Neuronal stem cell (in vitro differentiated cells): ENCODE results near the gene RAP1GAP2.
"Not testable (repeated sequence)": the region's sequence is repeated elsewhere in the genome, so short reads cannot be mapped to it uniquely, and the experiment has no call there.

Experiments
- DNase-seq: peaks from one replicate; pipeline ENCODE4 v3.0.0-alpha.2; 2013; ENCODE audit warnings: low spot score
- H2AFZ ChIP-seq: one replicate; pipeline ENCODE4 v1.6.1; 2013; ENCODE audit warnings: mild to moderate bottlenecking, low read length, inconsistent platforms
- H2AK5ac ChIP-seq: 2 replicates; pipeline ENCODE4 v1.6.1; 2013; ENCODE audit warnings: low read depth, mild to moderate bottlenecking, inconsistent platforms, low read length, moderate library complexity, mixed read lengths
- H2BK120ac ChIP-seq: 2 replicates; pipeline ENCODE4 v1.6.1; 2013; ENCODE audit warnings: low read depth, mild to moderate bottlenecking, inconsistent platforms, low read length, moderate library complexity, mixed read lengths
- H2BK12ac ChIP-seq: one replicate; pipeline ENCODE4 v1.6.1; 2013; ENCODE audit warnings: low read length, inconsistent platforms
- H2BK15ac ChIP-seq: 2 replicates; pipeline ENCODE4 v1.6.1; 2013; ENCODE audit warnings: mild to moderate bottlenecking, low read length, inconsistent platforms, mixed read lengths
- H2BK5ac ChIP-seq: one replicate; pipeline ENCODE4 v1.6.1; 2013; ENCODE audit warnings: inconsistent platforms, mild to moderate bottlenecking, low read length, moderate library complexity
- H3K14ac ChIP-seq: one replicate; pipeline ENCODE4 v1.6.1; 2013; ENCODE audit warnings: low read length, inconsistent platforms
- H3K18ac ChIP-seq: 2 replicates; pipeline ENCODE4 v1.6.1; 2013; ENCODE audit warnings: low read length, inconsistent platforms
- H3K23ac ChIP-seq: 2 replicates; pipeline ENCODE4 v1.6.1; 2013; ENCODE audit warnings: low read depth, mild to moderate bottlenecking, mixed read lengths, low read length, inconsistent platforms; ENCODE audit not compliant: poor library complexity
- H3K27ac ChIP-seq: replicated peaks from 3 replicates; pipeline ENCODE4 v1.5.1; 2013; ENCODE audit warnings: low read length, inconsistent platforms
- H3K27me3 ChIP-seq, 3 experiments: 2 replicates each; pipeline ENCODE4 v1.6.1; 2013; ENCODE audit warnings: low read length in 3 of 3, mild to moderate bottlenecking in 2 of 3, inconsistent platforms in 1 of 3, low read depth in 1 of 3, mixed read lengths in 1 of 3, moderate library complexity in 1 of 3; ENCODE audit not compliant: control insufficient read depth in 3 of 3, insufficient read depth in 3 of 3
- H3K36me3 ChIP-seq, 2 donors: replicated peaks in 1 of 2; 2 replicates each; pipeline ENCODE4 v1.6.1; 2013; ENCODE audit warnings: low read length in 2 of 2; ENCODE audit not compliant: control insufficient read depth in 2 of 2, insufficient read depth in 2 of 2
- H3K4ac ChIP-seq: 2 replicates; pipeline ENCODE4 v1.6.1; 2013; ENCODE audit warnings: inconsistent platforms, mild to moderate bottlenecking, low read length, moderate library complexity
- H3K4me1 ChIP-seq, 2 donors: 1 replicate in 1 of 2; 2 replicates in 1 of 2; pipeline ENCODE4 v1.6.1; 2013; ENCODE audit warnings: low read length in 2 of 2, low read depth in 1 of 2; ENCODE audit not compliant: control insufficient read depth in 2 of 2, insufficient read depth in 1 of 2
- H3K4me2 ChIP-seq: one replicate; pipeline ENCODE4 v1.6.1; 2013; ENCODE audit warnings: mild to moderate bottlenecking, low read length, inconsistent platforms; ENCODE audit not compliant: insufficient read depth, poor library complexity, severe bottlenecking
- H3K4me3 ChIP-seq, 2 donors: 2 replicates each; pipeline ENCODE4 v1.5.1; 2013; ENCODE audit warnings: low read length in 2 of 2, mild to moderate bottlenecking in 2 of 2, inconsistent platforms in 1 of 2, moderate library complexity in 1 of 2
- H3K79me1 ChIP-seq: one replicate; pipeline ENCODE4 v1.6.1; 2013; ENCODE audit warnings: low read depth, mild to moderate bottlenecking, inconsistent platforms, low read length, moderate library complexity
- H3K9ac ChIP-seq: one replicate; pipeline ENCODE4 v1.6.1; 2013; ENCODE audit warnings: mild to moderate bottlenecking, low read depth, low read length, inconsistent platforms; ENCODE audit not compliant: poor library complexity
- H3K9me3 ChIP-seq, 2 donors: replicated peaks in 1 of 2; 2 replicates each; pipeline versions ENCODE3 to v1.6.1; 2013; ENCODE audit warnings: low read length in 2 of 2, mild to moderate bottlenecking in 2 of 2, inconsistent platforms in 1 of 2, low read depth in 1 of 2, mixed read lengths in 1 of 2, moderate library complexity in 1 of 2; ENCODE audit not compliant: control insufficient read depth in 2 of 2, insufficient read depth in 1 of 2
- H4K8ac ChIP-seq: one replicate; pipeline ENCODE4 v1.6.1; 2013; ENCODE audit warnings: low read depth, mild to moderate bottlenecking, inconsistent platforms, low read length, moderate library complexity
- H4K91ac ChIP-seq: one replicate; pipeline ENCODE4 v1.6.1; 2013; ENCODE audit warnings: low read length, low read depth, mild to moderate bottlenecking, inconsistent platforms; ENCODE audit not compliant: poor library complexity
- WGBS, 2 donors: extraction: QIAGEN DNeasy Blood & Tissue Kit; methylation state at CpG; one replicate each; pipeline ENCODE4 v1.1.7; 2013; ENCODE audit warnings: missing lambda C conversion rate in 2 of 2, mixed read lengths in 1 of 2; ENCODE audit not compliant: insufficient read length in 2 of 2, insufficient replicate concordance in 1 of 2; ENCODE audit errors: extremely low coverage in 2 of 2; 5-methylcytosine and 5-hydroxymethylcytosine counted together

RAP1GAP2 gene

GRCh38 chr17:2819294-2819693 lies 23.1 kb downstream of the RAP1GAP2 start:
- not testable (repeated sequence) for H2AFZ ChIP-seq, H3K4me3 ChIP-seq, H3K4me2 ChIP-seq

GRCh38 chr17:2819921-2820501 lies 23.8 kb downstream of the RAP1GAP2 start:
- Histone ChIP-seq H3K4me2 (no peak overlapping the region), H4K91ac (no peak overlapping the region), H3K27me3 (no peaks in the 10 kb centered on the region), H3K4me3 (no peak overlapping the region), H3K4ac (no peak overlapping the region), H2AFZ (no peak overlapping the region), H2BK15ac (peak overlapping the region; percentile 49), H3K14ac (no peak overlapping the region), H4K8ac (no peak overlapping the region), H3K23ac (no peak overlapping the region), H2BK120ac (no peak overlapping the region), H2AK5ac (no peak overlapping the region), H3K9me3 (no peaks in the 10 kb centered on the region), H2BK5ac (no peak overlapping the region), H2BK12ac (no peak overlapping the region), H3K79me1 (peaks cover 3% of the 10 kb centered on the region), H3K9ac (no peak overlapping the region), H3K18ac (no peak overlapping the region), H3K36me3 (no peaks in the 10 kb centered on the region), H3K27ac (no peak overlapping the region), H3K4me1 (peaks cover 0 to 6% of the 10 kb centered on the region in 2 donors)
- no peak for DNase-seq
- WGBS, 2 donors, result no CpG with 5 or more reads among the region's 11 CpGs

More at GRCh38 chr17:2819294-2819693, 23.1 kb downstream of the RAP1GAP2 start:
- no CpG with 5 or more reads among the region's 5 CpGs for WGBS, 2 donors
- H3K14ac ChIP-seq, H2BK15ac ChIP-seq, H3K27ac ChIP-seq, H3K36me3 ChIP-seq, H2BK120ac ChIP-seq, H4K91ac ChIP-seq, DNase-seq, H3K9ac ChIP-seq, H2BK12ac ChIP-seq, H3K27me3 ChIP-seq, H3K4ac ChIP-seq, H2AK5ac ChIP-seq, H3K79me1 ChIP-seq, H3K9me3 ChIP-seq, H4K8ac ChIP-seq, H2BK5ac ChIP-seq, H3K23ac ChIP-seq, H3K18ac ChIP-seq: not testable (repeated sequence)
- peaks cover 0 to 13% of the 10 kb centered on the region in 2 donors for H3K4me1 ChIP-seq

DNA sequence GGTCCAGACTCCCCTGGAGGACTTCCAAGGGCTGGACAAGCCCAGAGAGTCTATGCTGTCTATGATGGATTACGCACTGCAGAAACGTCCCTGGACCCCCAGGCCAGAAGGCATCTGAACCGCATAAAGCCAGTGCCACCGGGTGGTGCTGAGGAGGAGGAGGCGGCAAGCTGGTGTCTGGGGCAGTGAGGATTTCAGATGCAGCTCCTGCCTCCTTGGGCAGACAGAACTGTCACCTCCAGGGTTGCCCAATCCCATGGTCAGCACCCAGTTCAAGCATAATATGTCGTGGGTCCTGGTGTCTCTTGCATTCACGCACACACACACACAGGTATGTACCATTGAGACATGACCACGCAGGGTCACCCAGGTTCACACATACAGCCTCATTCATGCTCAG lies 25.6 kb downstream of the RAP1GAP2 start:
- peak overlapping the region; percentile 97 for H2BK12ac ChIP-seq
- no peak overlapping the region for H3K9ac ChIP-seq
- H4K8ac ChIP-seq, result no peak overlapping the region
- DNase-seq, result no peak
- H3K4me1 ChIP-seq, result no peaks in the 10 kb centered on the region
- no peak overlapping the region for H3K4me2 ChIP-seq
- no peak overlapping the region for H3K4ac ChIP-seq
- no peaks in the 10 kb centered on the region for H3K9me3 ChIP-seq
- H3K18ac ChIP-seq, result peak overlapping the region; percentile 83
- H3K27ac ChIP-seq, result no peak overlapping the region
- H3K23ac ChIP-seq, result no peak overlapping the region
- WGBS, 2 donors, result no CpG with 5 or more reads among the region's 8 CpGs
- H4K91ac ChIP-seq, result no peak overlapping the region
- H2AFZ ChIP-seq, result no peak overlapping the region
- no peak overlapping the region for H3K4me3 ChIP-seq
- H3K14ac ChIP-seq, result no peak overlapping the region
- peaks cover 3% of the 10 kb centered on the region for H3K79me1 ChIP-seq
- H2BK5ac ChIP-seq, result no peak overlapping the region
- peak overlapping the region; percentile 68 for H2AK5ac ChIP-seq
- H3K27me3 ChIP-seq, result no peaks in the 10 kb centered on the region
- no peaks in the 10 kb centered on the region for H3K36me3 ChIP-seq
- H2BK120ac ChIP-seq, result no peak overlapping the region
- peak overlapping the region; percentile 26 for H2BK15ac ChIP-seq

- H3K4ac ChIP-seq, result no peak overlapping the region
- no peaks in the 10 kb centered on the region for H3K9me3 ChIP-seq
- peak overlapping the region; percentile 68 for H2AK5ac ChIP-seq
- H2AFZ ChIP-seq, result no peak overlapping the region
- no peaks in the 10 kb centered on the region for H3K27me3 ChIP-seq
- H3K14ac ChIP-seq, result no peak overlapping the region
- DNase-seq, result no peak
- H2BK5ac ChIP-seq, result no peak overlapping the region
- H3K18ac ChIP-seq, result no peak overlapping the region
- H4K8ac ChIP-seq, result no peak overlapping the region
- H2BK15ac ChIP-seq, result peak overlapping the region; percentile 26
- H3K27ac ChIP-seq, result no peak overlapping the region
- no peak overlapping the region for H3K4me3 ChIP-seq
- no peak overlapping the region for H2BK12ac ChIP-seq
- no peaks in the 10 kb centered on the region for H3K4me1 ChIP-seq
- WGBS, 2 donors, result no CpG with 5 or more reads among the region's 7 CpGs
- H3K23ac ChIP-seq, result no peak overlapping the region
- no peak overlapping the region for H2BK120ac ChIP-seq
- no peaks in the 10 kb centered on the region for H3K36me3 ChIP-seq
- H3K4me2 ChIP-seq, result no peak overlapping the region
- H4K91ac ChIP-seq, result no peak overlapping the region
- H3K79me1 ChIP-seq, result peaks cover 3% of the 10 kb centered on the region
- no peak overlapping the region for H3K9ac ChIP-seq
Observed at GRCh38 chr17:2822358-2822757, 26.1 kb downstream of the RAP1GAP2 start.
